ENCODE measurements around the gene IL4R. TPM values are rescaled to one million over a fixed set of nuclear protein-coding genes. Genes with fewer than 3 reads are reported as not detected.
A peak's percentile ranks its signal among the peaks of the same experiment; 100 is the strongest.

IL4R gene
- total RNA-seq, 1 donor from 2014 or later = 31.7 TPM

DNA sequence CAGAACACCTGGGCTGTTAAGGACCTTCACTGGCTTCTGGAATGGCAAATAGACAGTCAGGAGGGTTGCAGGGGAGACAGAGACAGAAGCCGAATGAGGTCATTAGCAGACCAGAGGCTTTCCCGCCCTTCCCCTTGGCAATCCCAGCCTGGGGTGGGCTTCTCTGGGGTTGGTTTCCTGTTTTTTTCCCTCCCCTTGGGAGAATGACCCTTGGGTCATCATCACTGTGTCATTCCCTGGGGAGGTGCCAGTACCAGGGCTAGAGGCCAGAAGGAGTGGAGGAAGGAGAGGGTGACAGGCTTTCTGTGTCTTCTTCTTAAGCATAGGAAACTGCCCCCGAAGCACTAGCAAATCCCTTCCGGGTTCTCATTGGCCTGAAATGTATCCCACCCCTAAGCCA is 45.3 kb downstream of the IL4R start:
- no peak for DNase-seq (ENCODE audit: low read depth)

DNA sequence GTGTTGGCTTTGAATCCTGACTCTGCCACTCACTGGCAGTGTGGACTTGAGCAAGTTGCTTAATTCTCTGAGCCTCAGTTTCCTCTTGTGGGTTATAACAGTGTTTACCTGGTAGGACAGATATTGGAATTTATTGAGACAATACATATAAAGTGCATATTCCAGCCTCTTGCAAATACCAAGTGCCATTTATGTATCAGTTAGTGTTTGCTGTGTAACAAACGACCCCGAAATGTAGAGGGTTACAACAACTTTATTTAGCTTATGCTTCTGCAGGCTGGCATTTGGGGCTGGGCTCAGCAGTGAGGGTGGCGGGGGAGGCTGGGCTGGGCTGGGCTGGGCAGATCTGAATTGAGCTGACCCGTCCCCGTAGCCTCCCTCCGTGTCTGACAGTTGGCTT is 45.8 kb downstream of the IL4R start:
- no peak for DNase-seq (ENCODE audit: low read depth)

DNA sequence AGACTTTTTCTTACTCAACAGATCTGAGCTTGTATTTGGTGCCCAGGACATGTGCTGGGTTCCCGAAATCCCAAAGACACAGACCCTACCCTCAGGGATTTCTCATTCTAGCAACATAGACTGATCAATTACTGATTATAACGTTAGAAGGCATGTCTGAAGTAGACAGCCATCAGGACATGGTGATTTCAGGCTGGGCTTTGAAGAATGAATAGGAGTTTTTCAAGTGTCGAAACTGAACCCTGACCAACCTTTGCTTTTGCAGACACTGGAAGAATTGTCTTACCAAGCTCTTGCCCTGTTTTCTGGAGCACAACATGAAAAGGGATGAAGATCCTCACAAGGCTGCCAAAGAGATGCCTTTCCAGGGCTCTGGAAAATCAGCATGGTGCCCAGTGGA is 48.2 kb downstream of the IL4R start:
- no peak for DNase-seq (ENCODE audit: low read depth)

DNA sequence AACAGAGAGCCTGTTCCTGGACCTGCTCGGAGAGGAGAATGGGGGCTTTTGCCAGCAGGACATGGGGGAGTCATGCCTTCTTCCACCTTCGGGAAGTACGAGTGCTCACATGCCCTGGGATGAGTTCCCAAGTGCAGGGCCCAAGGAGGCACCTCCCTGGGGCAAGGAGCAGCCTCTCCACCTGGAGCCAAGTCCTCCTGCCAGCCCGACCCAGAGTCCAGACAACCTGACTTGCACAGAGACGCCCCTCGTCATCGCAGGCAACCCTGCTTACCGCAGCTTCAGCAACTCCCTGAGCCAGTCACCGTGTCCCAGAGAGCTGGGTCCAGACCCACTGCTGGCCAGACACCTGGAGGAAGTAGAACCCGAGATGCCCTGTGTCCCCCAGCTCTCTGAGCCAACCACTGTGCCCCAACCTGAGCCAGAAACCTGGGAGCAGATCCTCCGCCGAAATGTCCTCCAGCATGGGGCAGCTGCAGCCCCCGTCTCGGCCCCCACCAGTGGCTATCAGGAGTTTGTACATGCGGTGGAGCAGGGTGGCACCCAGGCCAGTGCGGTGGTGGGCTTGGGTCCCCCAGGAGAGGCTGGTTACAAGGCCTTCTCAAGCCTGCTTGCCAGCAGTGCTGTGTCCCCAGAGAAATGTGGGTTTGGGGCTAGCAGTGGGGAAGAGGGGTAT is 48.9 kb downstream of the IL4R start:
- DNase-seq (ENCODE audit: low read depth) = no peak

DNA sequence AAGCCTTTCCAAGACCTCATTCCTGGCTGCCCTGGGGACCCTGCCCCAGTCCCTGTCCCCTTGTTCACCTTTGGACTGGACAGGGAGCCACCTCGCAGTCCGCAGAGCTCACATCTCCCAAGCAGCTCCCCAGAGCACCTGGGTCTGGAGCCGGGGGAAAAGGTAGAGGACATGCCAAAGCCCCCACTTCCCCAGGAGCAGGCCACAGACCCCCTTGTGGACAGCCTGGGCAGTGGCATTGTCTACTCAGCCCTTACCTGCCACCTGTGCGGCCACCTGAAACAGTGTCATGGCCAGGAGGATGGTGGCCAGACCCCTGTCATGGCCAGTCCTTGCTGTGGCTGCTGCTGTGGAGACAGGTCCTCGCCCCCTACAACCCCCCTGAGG is 49.5 kb downstream of the IL4R start:
- no peak for DNase-seq (ENCODE audit: low read depth)

DNA sequence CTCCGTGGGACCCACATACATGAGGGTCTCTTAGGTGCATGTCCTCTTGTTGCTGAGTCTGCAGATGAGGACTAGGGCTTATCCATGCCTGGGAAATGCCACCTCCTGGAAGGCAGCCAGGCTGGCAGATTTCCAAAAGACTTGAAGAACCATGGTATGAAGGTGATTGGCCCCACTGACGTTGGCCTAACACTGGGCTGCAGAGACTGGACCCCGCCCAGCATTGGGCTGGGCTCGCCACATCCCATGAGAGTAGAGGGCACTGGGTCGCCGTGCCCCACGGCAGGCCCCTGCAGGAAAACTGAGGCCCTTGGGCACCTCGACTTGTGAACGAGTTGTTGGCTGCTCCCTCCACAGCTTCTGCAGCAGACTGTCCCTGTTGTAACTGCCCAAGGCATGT is 50.0 kb downstream of the IL4R start:
- peak; percentile 36 for DNase-seq (ENCODE audit: low read depth)

DNA sequence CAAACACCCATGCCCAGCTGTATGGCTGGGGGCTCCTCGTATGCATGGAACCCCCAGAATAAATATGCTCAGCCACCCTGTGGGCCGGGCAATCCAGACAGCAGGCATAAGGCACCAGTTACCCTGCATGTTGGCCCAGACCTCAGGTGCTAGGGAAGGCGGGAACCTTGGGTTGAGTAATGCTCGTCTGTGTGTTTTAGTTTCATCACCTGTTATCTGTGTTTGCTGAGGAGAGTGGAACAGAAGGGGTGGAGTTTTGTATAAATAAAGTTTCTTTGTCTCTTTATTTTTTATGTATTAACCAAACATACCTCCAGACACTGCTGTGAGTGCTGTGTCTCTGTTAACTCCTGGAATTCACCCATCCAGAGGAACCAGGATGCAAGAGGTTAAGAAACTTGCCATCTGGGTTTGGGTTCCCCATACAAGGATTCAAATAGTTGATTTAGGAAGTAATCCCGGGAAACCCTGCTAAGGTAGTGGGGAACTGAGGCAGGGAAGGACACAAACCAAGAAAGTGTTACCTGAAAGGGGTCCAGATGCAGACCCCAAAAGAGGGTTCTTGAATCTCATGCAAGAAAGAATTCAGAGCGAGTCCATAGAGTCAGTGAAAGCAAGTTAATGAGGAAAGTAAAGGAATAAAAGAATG is 50.8 kb downstream of the IL4R start:
- peak; percentile 6 for DNase-seq (ENCODE audit: low read depth)

DNA sequence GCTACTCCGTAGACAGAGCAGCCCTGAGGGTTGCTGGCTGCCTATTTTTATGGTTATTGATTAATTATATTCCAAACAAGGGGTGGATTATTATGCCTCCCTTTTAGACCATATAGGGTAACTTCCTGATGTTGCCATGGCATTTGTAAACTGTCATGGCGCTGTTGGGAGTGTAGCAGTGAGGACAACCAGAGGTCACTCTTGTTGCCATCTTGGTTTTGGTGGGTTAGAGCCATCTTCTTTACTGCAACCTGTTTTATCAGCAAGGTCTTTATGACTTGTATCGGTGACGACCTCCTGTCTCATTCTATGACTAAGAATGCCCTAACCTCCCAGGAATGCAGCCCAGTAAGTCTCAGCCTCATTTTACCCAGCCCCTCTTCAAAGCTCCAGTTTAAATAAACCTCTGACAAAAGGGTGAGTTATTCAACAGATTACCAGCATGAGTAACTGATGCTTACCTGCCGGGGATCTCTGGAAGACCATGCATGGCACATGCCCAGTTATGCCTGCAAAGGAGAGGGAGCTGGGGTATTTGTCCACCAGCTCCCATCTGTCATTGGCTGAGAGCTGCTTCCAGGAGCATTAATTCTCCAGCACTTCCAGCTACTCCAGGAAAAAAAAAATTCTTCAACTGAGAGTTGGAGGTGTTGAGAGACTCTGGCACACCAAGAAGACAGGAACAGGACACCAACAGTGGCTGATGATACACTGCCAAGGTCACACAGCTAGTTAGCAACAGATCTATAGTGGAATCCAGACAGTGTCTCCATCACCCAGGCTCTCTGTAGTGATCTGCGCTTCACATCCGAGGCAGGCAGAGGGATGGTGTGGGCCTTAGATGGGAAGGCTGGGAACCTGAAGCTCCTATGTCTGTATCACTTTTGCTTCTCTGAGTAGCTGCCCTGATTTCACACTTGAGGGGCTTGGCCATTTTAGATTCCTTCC is 51.6 kb downstream of the IL4R start:
- DNase-seq (ENCODE audit: low read depth) = peak; percentile 82

DNA sequence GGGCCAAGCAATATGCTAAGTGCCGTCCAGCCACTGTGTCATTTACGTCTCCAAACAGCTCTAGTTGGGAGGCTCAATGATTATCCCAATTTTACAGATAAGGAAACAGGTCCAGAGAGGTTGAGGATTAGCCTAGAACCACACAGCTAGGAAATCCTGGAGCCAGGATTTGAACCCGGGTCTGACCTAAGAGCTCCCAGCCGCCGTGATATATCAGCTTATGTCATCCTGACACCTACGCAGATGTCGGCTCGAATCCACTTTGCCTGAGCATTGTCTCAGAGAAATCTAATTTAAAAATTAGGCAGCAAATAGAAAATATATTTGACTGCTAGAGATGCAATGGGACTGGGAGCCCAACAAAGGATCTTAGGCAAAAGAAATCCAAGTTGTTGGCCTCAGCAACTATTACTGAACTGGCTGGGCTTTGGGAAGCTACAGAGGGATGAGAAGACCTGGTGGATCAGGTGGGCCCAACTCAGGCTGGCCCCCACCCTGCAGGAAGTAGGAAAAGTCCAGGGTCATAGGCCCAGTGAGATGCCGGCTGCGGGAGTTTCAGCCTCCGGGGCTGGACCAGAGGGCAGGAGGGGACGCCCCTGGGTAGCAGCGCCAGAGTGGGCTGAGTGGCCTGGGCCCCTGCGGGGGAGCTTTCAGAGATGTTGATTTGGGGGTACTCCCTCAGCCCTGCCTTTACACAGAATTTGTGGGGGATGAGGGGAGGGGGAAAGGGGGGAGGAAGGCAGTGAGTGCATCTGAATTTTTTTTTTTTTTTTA is 53.1 kb downstream of the IL4R start:
- DNase-seq (ENCODE audit: low read depth) = no peak

DNA sequence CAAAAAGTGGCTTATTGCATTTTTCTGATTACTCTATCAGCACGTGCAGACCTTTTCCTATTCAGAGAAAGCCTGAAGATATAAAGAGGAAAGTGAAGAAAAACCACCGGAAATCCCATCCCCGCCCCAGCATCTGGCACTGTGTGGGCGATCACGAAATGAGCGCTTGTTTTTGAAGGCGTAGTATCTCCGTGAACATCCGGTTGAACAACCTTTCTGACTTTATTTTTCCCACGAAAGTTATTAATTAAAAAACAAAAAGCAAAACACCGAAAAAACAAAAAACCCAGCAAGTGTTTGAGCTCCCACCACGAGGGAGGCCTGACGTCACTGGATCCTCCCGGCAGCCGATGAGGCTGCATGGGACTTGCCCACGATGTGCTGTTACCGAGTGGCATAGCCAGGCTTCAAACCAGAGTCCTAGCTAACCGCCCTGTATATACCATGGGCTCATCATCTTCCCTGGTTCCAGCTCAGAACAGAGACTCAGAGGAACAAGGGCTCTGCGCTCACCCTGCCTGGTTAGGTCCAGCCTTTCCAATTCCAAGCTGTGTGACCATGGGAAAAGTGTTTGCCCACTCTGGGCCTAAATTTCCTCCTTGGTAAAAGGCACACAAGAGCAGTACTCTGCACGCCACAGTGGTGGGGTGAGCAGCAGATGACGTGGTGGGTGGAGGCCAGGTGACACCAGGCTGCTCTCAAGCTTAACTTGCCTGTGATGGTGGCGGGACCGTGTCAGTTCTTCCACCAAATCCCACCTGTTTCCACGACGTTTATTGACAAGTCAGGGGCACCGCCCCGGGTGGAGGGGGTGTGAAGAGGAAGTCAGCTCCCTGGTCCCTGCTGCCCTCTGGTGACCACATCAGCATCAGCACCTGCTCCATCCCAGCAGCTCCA is 53.9 kb downstream of the IL4R start:
- DNase-seq (ENCODE audit: low read depth) = peak; percentile 32

DNA sequence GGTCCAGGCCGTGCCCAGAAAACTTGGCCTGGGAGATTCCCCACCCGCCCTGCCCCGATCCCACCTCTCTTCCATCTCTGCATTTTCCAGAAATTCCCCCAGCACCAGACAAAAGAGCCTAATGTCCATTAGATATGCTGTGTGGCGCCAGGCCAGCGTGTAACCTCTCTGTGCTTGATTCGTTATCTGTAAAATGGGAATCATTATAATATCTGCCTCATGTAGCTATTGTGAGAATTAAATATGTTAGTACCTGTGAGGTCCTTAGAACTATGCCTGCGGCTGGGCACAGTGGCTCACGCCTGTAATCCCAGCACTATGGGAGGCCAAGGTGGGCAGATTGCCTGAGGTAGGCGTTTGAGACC is 54.6 kb downstream of the IL4R start:
- no peak for DNase-seq (ENCODE audit: low read depth)

DNA sequence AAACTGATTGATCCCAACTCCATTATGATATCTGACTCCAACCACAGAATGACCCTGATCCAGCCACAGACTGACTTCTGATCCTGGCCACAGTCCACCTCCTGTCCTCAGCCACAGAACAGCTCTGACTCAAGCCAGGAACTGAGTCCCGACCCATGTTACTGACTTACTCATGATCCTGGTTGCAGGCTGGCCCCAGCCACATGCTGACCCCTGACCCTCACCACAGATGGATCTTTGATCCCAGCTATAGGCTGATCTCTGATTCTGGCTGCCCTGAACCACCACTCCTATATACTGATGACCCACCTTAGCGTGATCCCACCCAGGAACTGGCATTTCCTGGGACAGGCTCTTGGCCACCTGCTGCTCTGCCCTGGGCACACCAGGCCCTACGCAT is 56.0 kb downstream of the IL4R start:
- DNase-seq (ENCODE audit: low read depth) = peak; percentile 41

DNA sequence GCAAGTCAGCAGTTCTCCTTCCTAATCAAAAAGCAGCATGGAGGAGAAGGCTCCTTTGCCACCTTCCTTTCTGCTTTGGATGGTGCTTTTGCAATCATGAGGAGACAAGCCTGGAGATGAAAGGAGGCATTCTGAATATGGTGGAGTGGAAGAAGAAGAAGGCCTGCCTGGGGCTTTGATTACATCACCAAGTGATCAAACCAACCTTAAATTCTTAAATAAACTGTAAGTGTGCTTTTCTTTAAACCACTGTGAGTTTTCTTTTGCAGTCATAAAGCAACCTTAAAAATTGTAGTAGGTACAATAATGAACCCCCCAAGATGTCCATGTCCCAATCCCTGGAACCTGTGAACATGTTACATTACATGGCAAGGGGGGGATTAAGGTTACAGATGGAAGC is 56.5 kb downstream of the IL4R start:
- no peak for DNase-seq (ENCODE audit: low read depth)

DNA sequence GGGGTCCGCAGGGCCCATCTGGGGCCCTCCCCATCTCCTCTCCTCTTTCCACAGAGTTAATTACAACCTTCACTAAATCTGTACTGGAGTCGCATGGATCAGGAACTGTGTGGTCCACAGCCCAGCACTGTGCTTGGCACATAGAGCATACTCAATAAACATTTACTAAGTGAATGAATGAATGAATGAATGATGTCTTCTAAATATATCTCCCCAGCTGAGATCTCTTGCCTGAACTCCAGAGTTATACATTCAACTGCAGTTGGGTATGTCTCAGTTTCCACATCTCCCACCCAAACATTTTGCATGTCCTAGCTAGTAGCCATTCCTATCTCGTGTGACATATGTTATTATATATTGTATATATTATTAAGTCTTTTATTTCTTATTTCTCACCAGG is 59.5 kb downstream of the IL4R start:
- DNase-seq (ENCODE audit: low read depth) = no peak

DNA sequence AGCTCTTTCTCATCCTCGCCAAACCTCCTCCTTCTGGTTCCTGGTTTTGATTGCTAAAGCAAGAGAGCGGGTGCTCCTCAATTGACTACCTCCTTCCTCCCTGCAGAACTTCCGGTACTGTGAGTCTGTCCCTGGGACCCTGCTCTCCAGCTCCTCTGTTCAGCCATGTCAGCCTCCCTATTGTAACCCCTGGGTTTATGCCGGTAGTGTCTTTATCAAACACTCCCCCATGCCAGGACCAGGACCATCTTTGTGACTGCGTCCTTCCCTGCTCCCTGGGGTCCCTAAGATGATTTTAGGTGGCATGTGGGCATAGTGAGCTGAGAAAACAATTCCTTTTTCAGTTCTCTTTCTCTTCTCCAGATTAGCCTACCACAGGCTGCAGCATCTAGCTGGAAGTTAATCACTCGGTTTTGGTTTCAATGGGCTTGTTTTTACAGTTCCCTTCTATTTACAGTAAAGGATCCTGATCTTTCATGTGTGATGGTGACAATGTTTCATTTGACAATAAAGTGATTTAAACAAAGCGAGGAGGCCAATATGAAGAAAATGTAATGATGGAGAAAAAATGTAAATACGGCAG is 60.5 kb downstream of the IL4R start:
- DNase-seq (ENCODE audit: low read depth) = no peak

DNA sequence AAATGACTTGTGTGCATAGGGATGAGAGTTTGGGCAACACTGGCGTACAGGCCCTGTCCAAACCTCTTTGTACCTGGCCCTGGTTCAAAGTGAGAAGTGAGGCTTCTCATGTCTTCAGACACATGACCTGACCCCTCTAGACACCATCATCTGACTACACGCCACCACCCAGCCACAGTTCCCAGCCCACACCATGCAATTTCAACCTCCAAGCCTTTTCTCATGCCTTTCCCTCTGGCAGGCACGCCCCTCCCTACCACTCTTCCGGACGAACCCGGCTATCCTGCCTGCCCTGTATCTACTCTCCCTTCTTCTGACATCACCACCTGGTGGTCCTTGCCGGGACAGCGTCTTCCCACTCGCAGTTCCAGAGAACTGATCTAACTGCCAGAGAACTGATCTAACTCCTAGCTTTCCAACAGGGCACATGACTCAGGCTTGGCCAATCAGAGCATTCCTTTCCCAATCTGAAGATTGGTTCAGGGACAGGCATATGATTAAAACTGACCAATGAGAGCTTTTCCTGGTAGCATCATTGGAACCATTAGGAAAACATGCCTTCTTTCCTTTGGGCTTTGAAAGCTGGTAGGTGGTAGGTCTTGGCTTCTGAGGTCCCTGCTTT is 61.1 kb downstream of the IL4R start:
- peak; percentile 72 for DNase-seq (ENCODE audit: low read depth)

DNA sequence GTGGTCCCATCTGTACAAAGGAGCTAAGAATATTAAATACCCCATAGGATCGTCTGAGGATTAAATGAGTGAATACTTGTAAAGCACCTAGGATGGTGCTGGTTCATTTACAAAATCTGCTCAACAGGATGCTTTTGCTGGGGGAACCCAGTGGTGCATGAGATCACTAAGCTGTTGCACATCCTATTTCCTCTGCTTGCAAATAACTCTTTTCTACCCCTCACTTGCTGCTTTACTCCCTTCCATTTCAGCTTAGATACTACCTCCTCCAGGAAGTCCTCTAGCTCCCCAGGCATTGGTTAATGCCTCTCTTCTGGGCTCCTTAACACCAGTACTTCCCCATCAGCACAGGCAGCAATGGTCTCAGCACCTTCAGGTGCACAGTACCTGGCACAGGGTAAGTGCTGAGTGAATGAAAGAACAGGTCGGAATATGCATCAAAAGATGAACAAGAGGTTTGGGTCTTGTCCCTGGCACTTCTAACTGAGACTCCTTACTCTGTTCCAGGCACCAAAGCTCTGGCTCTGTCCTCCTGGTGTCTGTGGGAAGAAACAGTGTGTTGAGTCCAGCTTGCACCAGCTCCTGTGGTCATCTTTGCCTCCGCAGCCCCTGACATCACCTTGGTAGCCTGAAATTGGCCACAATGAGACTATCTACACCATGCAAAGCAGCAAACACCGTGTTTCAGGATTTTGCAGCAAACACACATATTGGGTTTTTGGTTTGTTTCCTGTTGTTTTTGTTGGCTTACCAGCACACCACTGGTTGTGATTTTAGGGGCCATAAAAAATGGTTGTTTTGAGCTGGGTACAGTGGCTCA is 64.1 kb downstream of the IL4R start:
- no peak for DNase-seq (ENCODE audit: low read depth)

DNA sequence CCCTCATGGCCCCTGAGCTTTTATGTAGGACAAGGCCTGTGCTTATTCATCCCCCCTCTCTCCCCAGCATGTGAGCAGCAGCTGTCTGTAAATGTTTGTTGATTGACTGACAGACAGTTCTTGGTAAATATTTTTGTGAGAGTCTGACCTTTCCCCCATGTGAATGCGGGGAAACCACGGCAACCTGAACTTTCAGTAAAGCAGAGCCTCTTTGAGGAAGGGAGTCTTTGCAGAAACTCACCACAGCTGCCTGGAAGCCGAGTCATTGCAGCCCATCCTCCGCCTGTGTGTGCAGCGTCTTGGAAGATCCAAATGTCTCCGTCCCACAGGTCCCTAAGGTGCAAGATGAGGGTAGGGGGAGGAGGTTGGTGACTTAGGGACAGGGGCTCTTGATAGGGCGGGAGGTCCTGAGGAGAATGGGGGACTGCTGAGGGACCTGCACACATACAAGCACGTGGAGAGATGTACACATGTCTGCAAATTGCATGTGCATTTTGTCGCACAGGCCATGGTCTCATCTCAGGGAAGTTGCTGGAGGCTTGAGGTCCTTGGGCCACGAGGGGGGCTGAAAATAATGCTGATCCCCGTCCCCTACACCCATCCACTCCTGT is 65.2 kb downstream of the IL4R start:
- peak; percentile 42 for DNase-seq (ENCODE audit: low read depth)

DNA sequence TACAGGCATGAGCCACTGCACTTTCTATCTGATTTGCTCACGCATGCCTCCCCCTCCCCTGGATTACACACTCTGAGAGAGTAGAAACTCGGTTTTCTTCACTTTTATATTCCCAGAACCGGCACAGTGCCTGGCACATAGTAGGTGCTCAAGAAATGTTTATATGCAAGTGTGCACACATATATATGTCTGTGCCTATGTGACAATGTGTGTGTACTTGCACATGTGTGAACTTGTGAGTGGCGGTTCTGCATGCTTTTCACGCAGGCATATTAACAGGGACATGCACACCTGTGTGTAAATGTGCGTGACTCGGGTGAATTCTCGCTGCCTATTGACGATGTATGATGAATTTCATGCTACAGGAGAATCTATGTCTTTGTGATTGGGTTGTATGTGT is 66.1 kb downstream of the IL4R start:
- no peak for DNase-seq (ENCODE audit: low read depth)

Data from renal cortical epithelial cell (primary cell).